Activated effector memory CD4-positive, alpha-beta T cell treated with Interleukin-2 at 50 U/mL for 16 hours (primary cell): ENCODE results near the gene SCAMP1.
"Not testable (repeated sequence)": the region's sequence is repeated elsewhere in the genome, so short reads cannot be mapped to it uniquely, and the experiment has no call there.

Source experiments
- DNase-seq: peaks from one replicate; pipeline ENCODE4 v3.0.0-alpha.2; 2020

SCAMP1 gene

DNA sequence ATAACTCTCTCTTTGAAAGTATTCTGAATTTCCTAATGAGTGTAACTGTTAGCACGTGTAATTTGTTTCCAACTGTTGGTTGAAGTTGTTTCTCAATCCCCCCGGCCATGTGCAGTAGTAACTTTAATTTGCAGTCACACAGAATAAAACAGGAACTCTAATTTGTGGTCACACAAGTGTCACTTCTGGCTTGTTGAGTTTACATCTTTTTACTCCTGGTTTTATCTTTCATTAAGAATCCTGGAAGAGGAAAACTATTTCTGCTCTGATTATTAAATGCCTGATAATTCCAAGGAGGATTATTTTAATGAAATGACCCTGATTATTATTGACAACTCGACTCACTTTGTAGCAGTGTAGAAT lies 1.2 kb downstream of the SCAMP1 start:
- no peak for DNase-seq

GRCh38 chr5:78362220-78362619 lies 1.8 kb downstream of the SCAMP1 start:
- DNase-seq: no peak

- DNase-seq: no peak
Observed at GRCh38 chr5:78364005-78364404, 3.6 kb downstream of the SCAMP1 start.

DNA sequence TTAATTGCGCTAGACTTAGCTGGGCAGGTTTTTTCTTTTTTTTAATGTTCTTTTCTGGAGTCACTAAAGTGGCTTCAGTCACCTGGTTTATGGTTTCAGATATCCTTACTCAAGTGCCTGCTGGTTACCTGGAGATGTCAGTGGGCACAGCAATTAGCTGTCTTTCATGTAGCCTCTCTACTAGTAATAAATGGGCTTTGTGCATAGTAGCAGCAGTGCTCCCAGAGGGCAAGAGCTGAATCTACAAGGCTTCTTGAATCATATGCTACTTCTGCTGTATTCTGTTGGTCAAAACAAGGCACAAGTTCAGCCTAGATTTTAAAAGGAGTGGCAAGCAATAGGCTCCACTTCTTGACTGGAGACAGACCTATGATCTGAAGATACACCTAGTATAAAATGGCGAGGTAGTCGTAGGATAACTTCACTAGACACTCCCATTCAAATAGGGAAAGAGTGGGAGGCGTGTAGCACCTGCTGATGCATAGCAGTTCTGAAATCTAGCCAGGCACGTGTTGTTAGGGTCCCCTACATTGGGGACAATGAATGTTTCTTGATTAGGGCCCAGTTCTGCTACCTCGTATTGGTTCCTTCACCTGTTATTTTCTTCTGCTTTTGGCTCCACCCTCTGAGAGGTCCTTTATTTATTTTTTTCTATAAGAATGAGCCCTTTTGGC lies 7.0 kb downstream of the SCAMP1 start:
- no peak for DNase-seq

DNA sequence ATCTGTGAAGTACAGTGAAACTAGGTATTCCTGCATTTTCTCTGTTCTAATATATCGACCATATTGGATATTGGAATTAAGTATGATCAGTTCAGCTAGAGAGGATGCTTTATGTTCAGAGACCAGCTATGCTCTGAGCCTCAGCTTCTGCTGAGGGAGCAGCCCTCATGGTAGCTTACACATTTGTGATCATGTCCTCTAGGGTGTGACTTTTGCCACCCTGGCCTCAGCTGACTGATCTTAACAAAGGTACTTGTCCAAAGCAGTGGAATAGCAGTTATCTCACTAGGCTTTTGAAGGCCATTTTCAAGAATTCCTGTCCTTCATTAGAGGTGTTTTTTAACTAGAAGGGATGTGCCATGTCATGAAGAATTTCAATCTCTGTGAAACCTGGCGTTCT lies 9.3 kb downstream of the SCAMP1 start:
- no peak for DNase-seq

DNA sequence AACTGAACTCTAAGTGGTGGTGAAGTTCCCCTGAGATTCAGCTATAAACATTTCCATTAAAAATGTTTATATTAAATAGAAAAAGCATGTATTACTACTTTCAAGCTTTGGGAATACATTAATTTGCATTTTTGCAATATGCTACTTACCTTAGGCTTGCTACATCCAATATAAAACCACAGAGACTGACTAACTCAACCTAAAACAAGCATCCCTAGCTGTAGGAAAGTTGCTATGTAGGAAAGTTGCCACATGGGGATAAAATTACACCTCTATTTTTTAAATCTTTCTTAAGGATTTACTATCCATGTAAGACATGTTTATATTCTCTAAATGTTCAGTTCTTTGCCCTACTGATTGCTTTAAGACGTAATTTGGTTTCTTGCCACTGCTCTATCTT lies 12.8 kb downstream of the SCAMP1 start:
- DNase-seq: no peak

GRCh38 chr5:78376315-78376714 lies 15.9 kb downstream of the SCAMP1 start:
- no peak for DNase-seq

- no peak for DNase-seq
Observed at GRCh38 chr5:78377056-78377717, 16.8 kb downstream of the SCAMP1 start.

GRCh38 chr5:78377718-78378105 lies 17.3 kb downstream of the SCAMP1 start:
- no peak for DNase-seq

DNA sequence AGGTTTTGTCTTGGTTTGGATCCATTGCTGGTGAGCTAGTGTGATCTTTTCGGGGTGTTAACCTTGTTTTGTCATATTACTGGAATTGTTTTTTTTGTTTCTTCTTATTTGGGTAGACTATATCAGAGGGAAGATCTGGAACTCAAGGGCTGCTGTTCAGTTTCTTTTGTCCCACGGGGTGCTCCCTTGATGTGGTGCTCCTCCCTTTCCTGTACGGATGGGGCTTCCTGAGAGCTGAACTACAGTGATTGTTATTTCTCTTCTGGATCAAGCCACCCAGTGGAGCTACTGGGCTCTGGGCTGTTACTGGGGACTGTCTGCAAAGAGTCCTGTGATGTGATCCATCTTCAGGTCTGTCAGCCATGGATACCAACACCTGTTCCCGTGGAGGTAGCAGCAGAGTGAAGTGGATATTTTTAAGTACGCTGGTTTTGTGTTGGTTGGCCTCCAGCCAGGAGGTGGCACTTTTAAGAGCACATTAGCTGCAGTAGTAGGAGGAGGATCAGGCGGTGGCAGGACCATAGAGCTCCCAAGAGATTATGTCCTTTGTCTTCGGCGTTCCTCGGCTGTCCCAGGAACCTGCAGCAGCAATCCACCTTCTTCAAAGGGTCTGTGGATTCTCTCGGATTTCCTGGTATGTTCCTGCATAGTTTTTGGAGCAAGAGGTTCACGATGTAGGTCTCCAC lies 27.2 kb downstream of the SCAMP1 start:
- DNase-seq: no peak

DNA sequence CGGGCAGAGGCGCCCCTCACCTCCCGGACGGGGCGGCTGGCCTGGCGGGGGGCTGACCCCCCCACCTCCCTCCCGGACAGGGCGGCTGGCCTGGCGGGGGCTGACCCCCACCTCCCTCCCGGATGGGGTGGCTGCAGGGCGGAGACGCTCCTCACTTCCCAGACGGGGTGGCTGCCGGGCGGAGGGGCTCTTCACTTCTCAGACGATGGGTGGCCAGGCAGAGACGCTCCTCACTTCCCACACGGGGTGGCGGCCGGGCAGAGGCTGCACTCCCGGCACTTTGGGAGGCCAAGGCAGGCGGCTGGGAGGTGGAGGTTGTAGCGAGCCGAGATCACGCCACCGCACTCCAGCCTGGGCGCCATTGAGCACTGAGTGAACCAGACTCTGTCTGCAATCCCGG lies 30.9 kb downstream of the SCAMP1 start:
- not testable (repeated sequence) for DNase-seq

DNA sequence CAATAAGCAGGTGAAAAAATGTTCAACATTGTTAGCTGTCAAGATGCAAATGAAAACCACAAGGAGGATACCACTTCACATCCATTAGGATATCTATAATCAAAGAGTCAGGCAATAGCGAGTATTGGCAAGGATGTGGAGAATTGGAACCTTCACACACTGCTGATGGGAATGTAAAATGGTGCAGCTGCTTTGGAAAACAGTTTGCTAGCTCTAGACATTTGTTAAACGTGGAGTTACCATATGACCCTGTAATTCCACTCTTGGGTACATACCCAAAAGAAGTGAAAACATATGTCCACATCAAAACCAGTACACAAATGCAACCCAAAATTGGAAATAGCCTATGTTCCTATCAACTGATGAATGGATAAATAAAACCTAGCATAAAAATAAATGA lies 37.4 kb downstream of the SCAMP1 start:
- DNase-seq: no peak

- no peak for DNase-seq
Observed at GRCh38 chr5:78399116-78399515, 38.7 kb downstream of the SCAMP1 start.

DNA sequence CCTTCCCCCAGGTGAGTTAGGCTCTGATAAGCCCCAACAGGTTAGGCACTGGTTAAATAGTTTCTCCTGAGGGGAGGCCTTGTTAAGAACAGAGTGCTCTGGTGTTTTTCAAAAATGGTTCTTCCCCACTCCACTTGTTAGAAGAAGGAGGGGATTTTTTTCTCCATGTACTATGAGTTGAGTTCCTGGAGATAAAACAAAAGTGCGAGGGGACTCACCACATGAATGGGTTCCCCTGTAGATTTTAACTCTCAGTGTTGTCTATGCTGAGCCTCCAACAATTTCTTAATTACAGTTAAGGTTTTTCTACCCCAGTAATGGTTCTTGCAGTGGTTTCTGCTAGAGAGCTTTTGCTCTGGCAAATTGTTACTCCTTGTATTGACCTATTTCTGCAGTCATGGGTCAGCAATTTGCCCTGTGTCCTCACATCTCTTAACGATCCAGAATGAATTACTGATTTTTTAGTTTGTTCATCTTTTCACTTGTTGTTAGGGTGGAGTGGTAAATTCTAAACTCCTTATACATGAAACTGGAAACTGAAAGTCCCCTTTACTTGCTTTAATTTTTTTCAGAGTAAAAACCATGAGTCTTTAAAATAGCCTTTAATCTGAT lies 44.4 kb downstream of the SCAMP1 start:
- no peak for DNase-seq

- DNase-seq: no peak
Observed at GRCh38 chr5:78405829-78406750, 45.7 kb downstream of the SCAMP1 start.

GRCh38 chr5:78407458-78407857 lies 47.0 kb downstream of the SCAMP1 start:
- DNase-seq: no peak

DNA sequence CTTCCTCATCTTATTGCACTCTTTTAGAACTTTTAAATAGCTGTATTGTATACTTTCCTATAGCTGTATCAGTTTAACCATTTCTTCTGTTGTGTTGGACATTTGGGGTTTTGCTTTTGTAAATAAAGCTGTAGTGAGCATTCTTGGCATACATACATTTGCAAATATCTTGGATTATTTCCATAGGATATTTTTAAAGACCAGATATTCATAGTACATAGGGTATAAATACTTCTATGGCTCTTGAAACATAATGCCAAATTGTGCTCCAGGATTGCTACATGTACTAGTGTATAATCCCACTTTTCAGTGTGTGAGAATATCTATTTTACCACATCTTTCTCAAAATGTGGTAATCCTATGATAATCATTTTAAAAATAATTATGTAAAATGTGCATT lies 51.2 kb downstream of the SCAMP1 start:
- DNase-seq: no peak

DNA sequence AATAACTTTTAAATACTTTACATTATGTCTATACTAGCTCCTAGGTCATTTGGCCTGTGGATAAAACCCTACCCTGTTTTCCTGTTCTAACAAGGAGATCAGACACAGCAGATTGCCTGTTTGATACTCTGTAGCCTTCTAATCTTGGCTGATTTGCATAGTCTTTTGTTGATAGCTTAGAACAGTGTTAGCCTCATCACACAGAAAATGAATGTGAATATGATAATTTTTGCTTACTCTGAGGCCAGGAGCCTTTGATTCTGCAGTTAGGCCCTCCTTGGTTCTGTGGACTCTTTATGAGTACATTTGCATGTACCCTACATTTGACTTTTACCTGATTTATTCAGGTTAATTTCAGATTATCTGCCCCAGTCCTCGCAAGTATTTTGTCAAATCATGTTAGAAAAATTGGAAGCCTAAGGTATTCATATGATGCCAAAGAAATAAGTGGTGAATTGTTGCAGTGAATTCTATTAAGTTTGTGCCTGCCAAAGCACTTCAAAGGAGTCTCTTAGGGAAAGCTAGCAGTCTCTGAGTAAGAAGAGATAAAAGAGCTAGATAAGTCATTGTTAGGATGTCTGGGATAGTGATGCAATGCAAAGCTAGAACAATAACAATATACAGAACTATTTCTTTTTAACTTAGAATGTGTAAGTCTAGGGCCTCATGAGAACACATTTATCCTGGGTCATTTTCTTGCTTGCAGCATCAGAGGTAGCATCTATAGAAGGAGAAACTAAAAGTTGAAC lies 56.4 kb downstream of the SCAMP1 start:
- DNase-seq: no peak

DNA sequence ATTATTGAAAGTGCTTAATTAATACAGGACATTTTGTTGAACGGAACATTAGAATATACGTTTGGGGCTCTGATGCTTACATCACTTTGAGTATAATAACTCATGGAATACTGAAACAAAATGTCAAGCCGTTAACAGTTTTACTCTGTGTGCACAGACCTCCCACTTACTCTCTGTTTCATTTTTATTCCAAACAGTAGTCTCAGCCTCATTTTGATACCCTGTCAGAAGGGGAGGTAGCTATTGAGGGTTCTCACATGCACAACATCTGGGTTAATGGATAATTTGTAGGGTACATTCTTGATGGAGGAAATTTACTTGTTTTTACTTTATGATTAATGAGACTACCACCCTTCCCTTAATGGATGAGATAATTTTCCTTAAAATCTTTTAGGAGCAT lies 59.0 kb downstream of the SCAMP1 start:
- DNase-seq: no peak

DNA sequence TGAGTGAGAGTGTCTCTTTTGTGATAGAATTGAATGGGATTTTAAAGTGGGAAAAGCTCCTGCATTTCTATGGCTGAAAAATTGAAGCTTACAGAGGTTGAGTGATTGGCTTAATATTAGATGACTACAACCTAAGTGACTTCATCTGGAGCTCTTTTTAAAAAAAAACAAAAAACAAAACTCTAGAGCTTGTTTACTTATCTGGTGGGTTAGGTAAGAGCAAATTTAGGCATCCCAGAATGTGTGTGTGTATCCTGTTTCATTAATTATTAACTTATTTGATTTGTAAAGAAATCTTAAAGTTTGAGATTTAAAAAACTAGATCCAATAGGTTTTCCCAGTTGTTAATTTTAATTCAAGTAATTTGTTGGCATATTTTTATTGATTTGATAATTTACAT lies 60.1 kb downstream of the SCAMP1 start:
- DNase-seq: no peak

- no peak for DNase-seq
Observed at GRCh38 chr5:78424665-78425064, 64.2 kb downstream of the SCAMP1 start.

DNA sequence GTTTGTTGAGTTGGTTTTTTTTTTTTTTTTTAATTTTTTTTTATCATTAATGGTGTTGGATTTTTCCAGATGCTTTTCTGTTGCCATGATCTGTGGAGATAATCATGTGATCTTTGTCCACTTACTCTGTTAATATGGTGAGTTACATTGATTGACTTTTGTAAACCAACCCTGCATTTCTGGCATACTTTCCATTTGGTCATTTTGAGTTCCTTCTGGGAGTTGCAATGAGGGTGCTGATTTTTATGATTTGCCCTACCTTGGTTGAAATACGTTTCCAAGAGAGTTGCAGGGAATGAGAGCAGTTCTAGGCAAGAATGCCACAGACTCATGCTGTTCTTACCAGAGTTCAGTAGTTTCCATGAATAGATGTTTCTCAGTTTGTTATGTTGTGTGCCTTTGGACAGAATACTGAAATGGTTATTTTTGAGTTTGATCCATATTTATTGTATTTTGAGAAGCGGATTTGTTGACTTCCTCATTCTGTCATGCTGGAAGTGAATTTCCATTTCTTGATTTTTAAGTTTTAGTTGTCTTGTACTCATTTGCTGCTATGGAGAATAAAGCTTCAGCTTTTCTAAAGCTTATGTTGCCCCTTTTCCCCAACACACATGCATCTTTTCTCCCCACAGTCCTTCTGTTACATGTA lies 69.0 kb downstream of the SCAMP1 start:
- DNase-seq: no peak
